ENCODE measurements around the gene GLYATL3.

DNA sequence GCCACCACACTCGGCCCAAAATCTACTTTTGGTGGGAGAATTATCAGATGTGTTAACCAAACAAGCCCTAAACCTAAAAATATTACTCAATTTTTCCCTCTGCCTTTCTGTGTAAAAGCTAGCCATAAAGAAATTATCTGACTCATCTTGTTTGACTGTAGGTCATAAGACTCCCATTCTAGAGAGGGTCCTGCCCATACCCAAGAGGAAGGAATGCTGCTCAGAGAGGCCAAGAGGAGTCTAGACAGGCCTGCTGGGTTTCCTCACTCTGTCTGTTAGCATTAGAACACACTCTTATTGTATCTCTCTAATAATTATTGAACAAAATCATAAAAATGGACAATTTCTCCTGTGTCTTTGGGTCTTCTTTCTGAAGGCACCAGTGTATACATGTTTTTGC lies 76.9 kb downstream of the GLYATL3 start:
- TF ChIP-seq, protein P1, sequence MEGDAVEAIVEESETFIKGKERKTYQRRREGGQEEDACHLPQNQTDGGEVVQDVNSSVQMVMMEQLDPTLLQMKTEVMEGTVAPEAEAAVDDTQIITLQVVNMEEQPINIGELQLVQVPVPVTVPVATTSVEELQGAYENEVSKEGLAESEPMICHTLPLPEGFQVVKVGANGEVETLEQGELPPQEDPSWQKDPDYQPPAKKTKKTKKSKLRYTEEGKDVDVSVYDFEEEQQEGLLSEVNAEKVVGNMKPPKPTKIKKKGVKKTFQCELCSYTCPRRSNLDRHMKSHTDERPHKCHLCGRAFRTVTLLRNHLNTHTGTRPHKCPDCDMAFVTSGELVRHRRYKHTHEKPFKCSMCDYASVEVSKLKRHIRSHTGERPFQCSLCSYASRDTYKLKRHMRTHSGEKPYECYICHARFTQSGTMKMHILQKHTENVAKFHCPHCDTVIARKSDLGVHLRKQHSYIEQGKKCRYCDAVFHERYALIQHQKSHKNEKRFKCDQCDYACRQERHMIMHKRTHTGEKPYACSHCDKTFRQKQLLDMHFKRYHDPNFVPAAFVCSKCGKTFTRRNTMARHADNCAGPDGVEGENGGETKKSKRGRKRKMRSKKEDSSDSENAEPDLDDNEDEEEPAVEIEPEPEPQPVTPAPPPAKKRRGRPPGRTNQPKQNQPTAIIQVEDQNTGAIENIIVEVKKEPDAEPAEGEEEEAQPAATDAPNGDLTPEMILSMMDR (IDR thresholded peaks at IDR 0.05 in 4 of 5, conservative IDR thresholded peaks at IDR 0.05 in 1 of 5): no peak
- no peak for TF ChIP-seq POLR2A (IDR thresholded peaks at IDR 0.05)
